Epidermal melanocyte (primary cell): ENCODE measurements around the gene PXDN.
"Not testable (repeated sequence)": the region's sequence is repeated elsewhere in the genome, so short reads cannot be mapped to it uniquely, and the experiment has no call there.

ENCODE experiments used
- DNase-seq: peaks from one replicate; pipeline ENCODE4 v3.0.0; 2011; ENCODE audit warnings: low spot score; ENCODE audit not compliant: insufficient read length

Gene PXDN

DNA sequence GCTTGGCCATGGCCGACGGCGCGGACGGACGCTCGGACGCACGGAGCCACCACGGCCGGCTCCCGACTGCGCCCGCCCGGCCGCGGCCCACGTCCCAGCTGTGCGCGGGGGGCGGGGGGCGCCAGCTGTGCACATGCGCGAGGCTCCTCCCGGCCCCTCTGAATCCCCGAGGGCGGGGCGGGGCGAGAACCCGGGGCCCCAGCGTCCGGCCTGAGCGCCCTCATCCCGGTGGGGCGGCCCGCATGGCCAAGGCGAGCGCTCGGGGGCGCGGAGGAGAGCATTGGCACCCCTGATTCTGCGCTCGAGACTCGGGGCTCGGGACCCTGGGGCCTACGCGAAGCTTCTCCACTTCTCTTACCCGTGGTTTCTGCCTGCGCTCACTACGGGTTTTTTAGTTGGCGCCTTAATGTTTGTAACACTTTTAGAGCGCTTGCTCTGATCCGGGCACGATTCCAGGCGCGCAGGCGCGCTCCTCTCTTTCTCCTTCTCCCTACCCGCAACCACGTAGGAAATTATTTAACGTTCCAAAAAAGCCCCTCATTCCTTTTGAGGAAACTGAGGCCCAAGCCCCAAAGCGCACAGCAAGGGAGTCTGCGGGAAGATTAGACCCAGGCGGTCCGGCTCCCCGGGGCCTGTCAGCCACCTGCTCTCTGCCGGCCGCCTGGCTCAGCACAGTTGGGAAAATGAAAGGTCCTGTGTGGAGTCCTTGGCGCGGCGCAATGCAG lies at the start of gene PXDN:
Gene PXDN, minus strand, starts transcription at position 70 of the 725 bp plus-strand sequence. Its CDS starts 60 bp downstream, at position 10.
- no peak for DNase-seq

DNA sequence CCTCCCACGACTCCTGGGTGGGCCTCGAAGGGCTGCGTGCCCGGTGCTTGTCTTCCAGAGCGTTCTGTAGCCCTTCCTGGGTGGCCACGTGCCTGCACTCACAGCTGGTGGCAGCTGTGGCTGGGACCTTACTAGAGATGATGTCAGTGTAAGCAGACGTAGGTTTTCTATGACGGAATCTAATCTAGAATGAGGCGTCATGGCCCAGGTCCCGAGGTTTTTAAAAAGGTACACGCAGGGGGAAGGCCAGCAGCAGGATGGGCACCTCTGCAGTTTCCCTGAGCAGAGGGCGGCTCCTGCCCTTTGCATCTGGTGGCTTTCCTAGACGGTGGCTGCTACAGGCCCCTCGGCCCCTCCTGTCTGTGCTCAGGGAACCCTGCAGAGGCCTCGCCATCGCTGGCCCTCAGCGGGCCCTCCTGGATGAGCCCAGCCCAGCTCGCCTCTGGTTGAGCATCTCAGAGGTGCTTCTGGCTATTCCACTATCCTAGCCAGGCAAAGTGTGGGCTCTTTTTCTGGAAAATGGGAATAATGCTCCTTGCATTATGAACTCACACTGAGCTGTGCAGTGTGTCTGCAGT lies 49.6 kb upstream of the PXDN start:
- DNase-seq, result no peak

- no peak for DNase-seq
Observed at GRCh38 chr2:1793001-1793867, 48.9 kb upstream of the PXDN start.

GRCh38 chr2:1791685-1792435 lies 47.5 kb upstream of the PXDN start:
- peak; percentile 61 for DNase-seq

- no peak for DNase-seq
Observed at GRCh38 chr2:1791006-1791605, 46.8 kb upstream of the PXDN start.

GRCh38 chr2:1790473-1790872 lies 46.2 kb upstream of the PXDN start:
- no peak for DNase-seq

DNA sequence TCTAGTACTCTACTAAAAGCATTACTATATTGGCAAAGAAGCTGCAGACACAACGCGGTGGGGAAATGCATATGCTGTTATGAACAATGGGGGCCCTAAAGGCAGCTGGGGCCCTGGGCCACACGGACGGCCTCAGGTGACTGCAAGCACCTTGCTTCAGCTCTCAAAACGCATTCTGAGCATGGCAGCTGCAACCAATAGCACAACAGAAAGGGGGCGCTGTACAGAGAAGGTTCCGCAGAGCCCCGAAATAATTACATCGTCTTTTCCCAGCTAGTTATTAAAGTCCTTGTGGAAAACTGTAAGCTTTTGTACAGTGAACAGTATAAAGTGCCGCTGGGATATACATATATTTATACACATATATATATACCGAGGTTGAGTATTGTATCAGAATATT lies 45.3 kb upstream of the PXDN start:
- no peak for DNase-seq

GRCh38 chr2:1788478-1788959 lies 44.2 kb upstream of the PXDN start:
- no peak for DNase-seq

GRCh38 chr2:1787755-1788477 lies 43.6 kb upstream of the PXDN start:
- DNase-seq, result no peak

DNA sequence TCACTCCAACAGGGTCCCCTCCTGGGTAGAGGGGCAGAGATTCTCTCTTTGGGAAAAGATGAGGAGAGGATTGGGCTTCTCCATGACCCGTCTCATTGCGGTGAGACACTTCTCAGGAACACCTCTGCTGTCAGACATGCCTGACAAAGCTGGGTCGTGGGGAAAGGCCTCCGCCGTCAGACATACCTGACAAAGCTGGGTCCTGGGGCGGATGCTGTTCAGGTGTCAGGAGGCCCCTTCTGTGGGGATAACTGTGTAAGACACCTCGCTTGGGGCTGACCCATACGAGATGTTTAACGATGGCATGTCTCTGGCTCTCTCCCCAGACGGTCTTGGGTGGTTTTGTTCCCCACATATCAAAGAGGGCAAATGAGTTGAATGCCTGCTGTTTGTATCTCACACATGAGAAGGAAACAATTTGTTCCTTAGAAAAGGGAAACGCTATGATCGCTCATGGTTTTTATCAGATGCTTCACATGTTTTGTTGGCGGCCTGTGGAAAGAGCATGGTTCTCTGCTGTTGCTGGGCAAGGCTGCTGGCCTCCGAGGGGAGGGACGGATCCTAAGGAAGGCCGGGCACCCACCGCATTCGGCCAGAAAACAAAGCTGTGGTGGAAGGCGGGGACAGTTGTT lies 40.8 kb upstream of the PXDN start:
- no peak for DNase-seq

DNA sequence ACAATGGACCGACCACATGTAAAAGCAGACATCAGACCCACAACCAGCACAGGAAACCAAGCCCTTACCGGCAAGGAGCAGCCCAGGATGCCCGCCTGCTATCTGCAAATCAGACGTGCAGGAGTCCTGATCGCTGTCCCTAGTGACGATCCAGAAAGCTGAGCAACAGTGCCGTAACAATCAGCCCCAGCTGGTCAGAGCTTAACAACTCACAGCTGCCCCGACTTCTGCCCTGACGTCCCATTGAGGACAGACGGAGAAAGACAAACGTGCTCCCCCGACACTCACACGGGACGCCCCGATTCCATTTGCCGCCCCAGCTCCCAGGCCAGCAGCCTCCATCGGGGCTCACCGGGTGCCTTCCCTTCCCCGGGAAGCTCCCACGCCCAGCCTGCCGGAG lies 39.8 kb upstream of the PXDN start:
- no peak for DNase-seq

GRCh38 chr2:1782514-1782913 lies 38.2 kb upstream of the PXDN start:
- DNase-seq, result no peak

DNA sequence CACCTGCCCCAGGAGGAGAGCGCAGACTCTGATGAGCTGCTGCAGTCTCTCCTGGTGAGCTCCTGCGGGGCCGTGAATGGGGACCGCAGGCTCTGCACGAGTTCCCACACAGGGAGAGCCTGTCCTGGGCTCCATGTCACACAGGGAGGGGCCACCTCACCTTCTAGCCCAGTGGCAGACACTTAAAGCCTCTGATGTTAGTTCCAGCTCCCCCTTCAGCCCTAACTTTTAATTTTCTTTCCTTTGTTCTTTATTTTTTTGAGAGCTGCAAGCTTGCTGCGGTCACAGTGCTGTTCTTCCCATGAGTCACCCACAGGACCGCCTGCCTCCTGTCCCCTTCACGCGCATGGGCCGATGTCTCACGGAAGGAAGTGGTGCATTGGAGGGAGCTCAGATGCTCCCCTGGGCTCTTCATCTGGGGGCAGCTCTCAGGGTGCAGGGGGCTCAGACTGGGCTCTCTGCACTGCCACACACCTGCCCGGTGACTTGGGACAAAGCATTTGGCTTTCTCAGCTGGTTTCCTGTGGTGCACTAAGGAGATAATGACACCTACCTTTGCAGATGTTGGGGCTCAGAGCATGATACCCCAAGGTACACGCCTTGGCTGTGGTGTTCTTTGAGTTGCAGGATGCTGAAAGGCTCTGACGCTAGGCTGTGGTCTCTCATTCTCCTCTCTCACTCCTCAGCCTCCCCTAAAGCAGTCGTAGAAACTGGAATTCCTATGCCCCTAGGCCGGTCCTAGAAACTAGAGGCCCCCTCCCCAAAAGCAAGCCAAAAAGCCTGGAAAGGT lies 37.2 kb upstream of the PXDN start:
- DNase-seq, result no peak

- DNase-seq, result no peak
Observed at GRCh38 chr2:1780693-1781092, 36.4 kb upstream of the PXDN start.

- not testable (repeated sequence) for DNase-seq
Observed at GRCh38 chr2:1780054-1780453, 35.7 kb upstream of the PXDN start.

- no peak for DNase-seq
Observed at GRCh38 chr2:1778566-1778965, 34.3 kb upstream of the PXDN start.

- no peak for DNase-seq
Observed at GRCh38 chr2:1777781-1778180, 33.5 kb upstream of the PXDN start.

DNA sequence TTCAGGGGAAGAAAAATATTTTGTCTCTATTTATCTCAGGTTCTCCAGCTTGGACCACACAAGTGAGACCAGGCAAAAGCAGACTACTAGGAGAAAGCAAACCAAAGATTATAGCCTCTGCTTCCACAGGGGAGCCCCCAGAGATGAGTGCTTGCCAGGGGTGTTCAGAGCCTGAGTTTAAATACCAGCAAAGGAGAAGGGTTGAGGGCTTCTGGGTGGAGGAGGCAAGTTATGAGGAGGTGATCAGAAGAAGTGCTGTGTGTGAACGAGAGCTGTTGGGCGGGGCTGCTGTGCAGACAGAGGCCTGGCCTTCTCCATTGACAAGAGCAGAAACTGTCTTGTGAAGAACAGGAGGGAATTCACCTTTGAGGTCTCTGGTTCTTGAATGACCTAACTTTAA lies 32.8 kb upstream of the PXDN start:
- DNase-seq, result no peak

GRCh38 chr2:1775511-1776035 lies 31.3 kb upstream of the PXDN start:
- no peak for DNase-seq
